Measurements from ENCODE around the gene GAB2.

GRCh38 chr11:78451371-78452150 lies 33.9 kb upstream of the GAB2 start:
- TF ChIP-seq CTCF (IDR thresholded peaks at IDR 0.05), result no peak
- no peak for TF ChIP-seq POLR2A (IDR thresholded peaks at IDR 0.05)
